Endothelial cell of umbilical vein (primary cell): ENCODE measurements around the gene TMEM154. TPM values are rescaled to one million over a fixed set of nuclear protein-coding genes. Genes with fewer than 3 reads are reported as not detected.

Experiments
- BruUV-seq: library from RNA; stranded (reverse); fragments of 400-500 nt; replicated peaks from 2 replicates; lab custom pipeline; 2021; lab: Mats Ljungman, UMichigan
- CTCF ChIA-PET: fragments of 300-600, 350-600 bp; sonication (Branson Sonifier 250); formaldehyde crosslinking; loops from one replicate; lab custom pipeline; 2021; ENCODE audit warnings: antibody characterized with exemption, inconsistent platforms; lab: Charles Lee
- POLR2A ChIA-PET: fragments of 300-600, 350-600 bp; sonication (Branson Sonifier 250); formaldehyde crosslinking; loops from one replicate; lab custom pipeline; 2021; ENCODE audit warnings: antibody characterized with exemption, inconsistent platforms; lab: Charles Lee
- DNase-seq: peaks from one replicate; pipeline ENCODE4 v3.0.0-alpha.2; 2011; ENCODE audit warnings: low read depth, low spot score
- FAIRE-seq: peaks from 2 replicates; lab custom pipeline; 2011; peaks lifted over from hg19 to GRCh38; lab: Jason Lieb, UNC
- H2AFZ ChIP-seq: 2 replicates; pipeline ENCODE4 v1.6.0; 2012; ENCODE audit warnings: low read depth, low read length, control low read depth, inconsistent platforms
- H3K27ac ChIP-seq: 2 replicates; pipeline ENCODE4 v1.5.1; 2011; ENCODE audit warnings: low read depth, mild to moderate bottlenecking, control low read depth, low read length, moderate library complexity; ENCODE audit not compliant: insufficient read depth
- H3K27me3 ChIP-seq, 2 experiments: 2 replicates each; pipeline versions ENCODE4 v1.6.0 to v1.6.1; 2011; ENCODE audit warnings: low read length in 2 of 2, mixed read lengths in 1 of 2; ENCODE audit not compliant: control insufficient read depth in 2 of 2, insufficient read depth in 2 of 2
- H3K36me3 ChIP-seq, 2 experiments: 2 replicates in 1 of 2; 3 replicates in 1 of 2; pipeline ENCODE4 v1.5.1; 2011; ENCODE audit warnings: low read length in 2 of 2, mild to moderate bottlenecking in 1 of 2, moderate library complexity in 1 of 2; ENCODE audit not compliant: control insufficient read depth in 2 of 2, insufficient read depth in 2 of 2; ENCODE audit errors: extremely low read depth in 1 of 2
- H3K4me1 ChIP-seq: 3 replicates; pipeline ENCODE4 v1.5.1; 2011; ENCODE audit warnings: mild to moderate bottlenecking, low read length; ENCODE audit not compliant: control insufficient read depth, insufficient read depth; ENCODE audit errors: extremely low read depth
- H3K4me2 ChIP-seq: 2 replicates; pipeline ENCODE4 v1.6.1; 2011; ENCODE audit warnings: low read length, control low read depth, mixed read lengths; ENCODE audit not compliant: insufficient read depth
- H3K4me3 ChIP-seq, 3 experiments: fragments of 200-600 bp in 1 of 3; sonication (generic), shearing (Covaris generic) in 1 of 3; replicated peaks in 1 of 3; 2 replicates each; pipeline ENCODE4 v1.5.1; 2011 to 2016; ENCODE audit warnings: control low read depth in 3 of 3, low read length in 3 of 3, mild to moderate bottlenecking in 2 of 3, inconsistent platforms in 1 of 3, low read depth in 1 of 3, moderate library complexity in 1 of 3; ENCODE audit not compliant: insufficient read depth in 1 of 3
- H3K79me2 ChIP-seq: 2 replicates; pipeline ENCODE4 v1.6.0; 2012; ENCODE audit warnings: low read length, inconsistent platforms; ENCODE audit not compliant: control insufficient read depth, insufficient read depth
- H3K9ac ChIP-seq: replicated peaks from 2 replicates; pipeline ENCODE3; 2011; ENCODE audit warnings: low read length, control low read depth; ENCODE audit not compliant: insufficient read depth; ENCODE audit errors: extremely low read depth
- H3K9me1 ChIP-seq: replicated peaks from 3 replicates; pipeline ENCODE4 v1.6.0; 2011; ENCODE audit warnings: mild to moderate bottlenecking, low read length; ENCODE audit not compliant: control insufficient read depth, insufficient read depth; ENCODE audit errors: extremely low read depth
- H3K9me3 ChIP-seq: replicated peaks from 2 replicates; pipeline ENCODE4 v1.5.1; 2012; ENCODE audit warnings: low read length, inconsistent platforms; ENCODE audit not compliant: control insufficient read depth, insufficient read depth
- H4K20me1 ChIP-seq: replicated peaks from 2 replicates; pipeline ENCODE3; 2011; ENCODE audit warnings: mild to moderate bottlenecking, low read length; ENCODE audit not compliant: control insufficient read depth, insufficient read depth; ENCODE audit errors: extremely low read depth
- CTCF ChIP-seq, 2 donors: IDR thresholded peaks; 1 replicate in 1 of 2; 2 replicates in 1 of 2; pipeline ENCODE4 v1.5.1; 2011; ENCODE audit warnings: low read length in 2 of 2, mild to moderate bottlenecking in 2 of 2, moderate library complexity in 2 of 2, control low read depth in 1 of 2, inconsistent platforms in 1 of 2, low read depth in 1 of 2; ENCODE audit not compliant: insufficient read depth in 1 of 2; ENCODE audit errors: extremely low read depth in 1 of 2
- EZH2 ChIP-seq: IDR thresholded peaks from 2 replicates; pipeline ENCODE4 v1.6.1; 2012; ENCODE audit warnings: borderline replicate concordance, low read depth, mild to moderate bottlenecking, moderate library complexity, low read length, inconsistent platforms; ENCODE audit not compliant: severe bottlenecking
- FOS ChIP-seq: IDR thresholded peaks from 2 replicates; pipeline ENCODE4 v1.6.1; 2011; ENCODE audit warnings: mild to moderate bottlenecking, low read length, moderate library complexity, borderline replicate concordance; ENCODE audit not compliant: insufficient read depth
- GATA2 ChIP-seq: IDR thresholded peaks from 2 replicates; pipeline ENCODE4 v1.7.0; 2011; ENCODE audit warnings: low read depth, mild to moderate bottlenecking, moderate library complexity, mixed read lengths, low read length; ENCODE audit not compliant: insufficient read length, insufficient read depth
- JUN ChIP-seq: IDR thresholded peaks from 2 replicates; pipeline ENCODE4 v1.6.1; 2011; ENCODE audit warnings: borderline replicate concordance, low read depth; ENCODE audit not compliant: insufficient read length, insufficient read depth
- MAX ChIP-seq: IDR thresholded peaks from 2 replicates; pipeline ENCODE4 v1.6.1; 2011; ENCODE audit not compliant: insufficient read depth, insufficient read length
- MYC ChIP-seq: IDR thresholded peaks from one replicate; pipeline ENCODE4 v1.6.1; 2011; ENCODE audit warnings: mild to moderate bottlenecking, low read depth, low read length
- POLR2A ChIP-seq: IDR thresholded peaks from 2 replicates; pipeline ENCODE4 v1.6.1; 2012; ENCODE audit warnings: low read depth, mild to moderate bottlenecking, control low read depth, low read length
- POLR2AphosphoS5 ChIP-seq: IDR thresholded peaks from 2 replicates; pipeline ENCODE4 v1.6.1; 2012; ENCODE audit warnings: low read depth, mild to moderate bottlenecking, control low read depth, low read length, moderate library complexity; ENCODE audit not compliant: insufficient read depth
- dilution Hi-C: fragments of 300-500 bp; cut with MboI; formaldehyde crosslinking; loops from one replicate; pipeline ENCODE4 v1.15.0; 2019; ENCODE audit warnings: low sequenced_read_pairs; ENCODE audit not compliant: extremely low pct_ligation_motif_present
- intact Hi-C: fragments of 100-400 bp; cut with micrococcal nuclease; formaldehyde crosslinking; loops from one replicate; pipeline ENCODE4 v1.10.0; 2022
- polyA plus RNA-seq, 4 experiments: library from polyadenylated mRNA; depleted of rRNA in 3 of 4; stranded (reverse) in 3 of 4; unstranded in 1 of 4; fragments of >200 nt; gene quantifications; 2 replicates each; pipeline versions ENCODE4 v1.2.1 to v1.2.3, GENCODE V29; 2011 to 2012; ENCODE audit warnings: missing spikeins in 1 of 4
- total RNA-seq: library from RNA; stranded (reverse); gene quantifications from 2 replicates; pipeline ENCODE4 v1.2.3, GENCODE V29; 2021

TMEM154 gene
- total and polyA plus RNA-seq, 2 donors (not counting 3 experiments of a cell fraction or from before 2014, with no cell fraction given), result 5.4 to 50.0 TPM

- dilution Hi-C loops, result no loop called here
- H3K9ac ChIP-seq, result no peak overlapping the region
- H3K4me2 ChIP-seq, result no peak overlapping the region
- no peaks in the 10 kb centered on the region for H3K27me3 ChIP-seq
- no TSS peak for BruUV-seq
- H3K9me3 ChIP-seq, result no peaks in the 10 kb centered on the region
- no peak overlapping the region for H3K27ac ChIP-seq
- H2AFZ ChIP-seq, result no peak overlapping the region
- POLR2A ChIA-PET, result no interaction called here
- no peak for FAIRE-seq
- TF ChIP-seq MYC (no peak), CTCF (IDR thresholded peaks at IDR 0.05; ENCODE audit: extremely low read depth in 1 of 2, insufficient read depth in 1 of 2, low read depth in 1 of 2, low read length in 2 of 2) (no peak), FOS (no peak), EZH2 (no peak), POLR2A (no peak), MAX (no peak), GATA2 (no peak), POLR2AphosphoS5 (no peak), JUN (no peak)
- CTCF ChIA-PET, result interaction anchor here (8.3 kb wide), 1 partner anchor 132 kb away, joined by 56 read pairs; no protein-coding TSS in a partner anchor
- no peak overlapping the region for H3K4me3 ChIP-seq
- no peaks in the 10 kb centered on the region for H3K4me1 ChIP-seq
- intact Hi-C loops, result no loop called here
- no peak for DNase-seq
- no peaks in the 10 kb centered on the region for H3K79me2 ChIP-seq
- H3K9me1 ChIP-seq, result no peaks in the 10 kb centered on the region
- H3K36me3 ChIP-seq, result peaks cover 0 to 3% of the 10 kb centered on the region in 2 experiments
- no peaks in the 10 kb centered on the region for H4K20me1 ChIP-seq
Observed at GRCh38 chr4:152634110-152634760, 45.6 kb downstream of the TMEM154 start.
